Thyroid gland (tissue), 4 donors: ENCODE measurements around the gene AKIRIN1.

Experiments used
- POLR2A ChIP-seq, 2 donors: fragments of 450-650 bp; IDR thresholded peaks; one replicate each; pipeline ENCODE4 v1.6.1; 2017; ENCODE audit warnings: antibody characterized with exemption in 2 of 2, mild to moderate bottlenecking in 2 of 2, moderate library complexity in 1 of 2
- TF ChIP-seq, protein P1 (sequence below), 6 experiments: fragments of 200-600 bp in 3 of 6; fragments of 450-650 bp in 3 of 6; sonication (generic) in 3 of 6; IDR thresholded peaks; one replicate each; pipeline ENCODE4 v1.5.1; 2016 to 2019; ENCODE audit warnings: antibody characterized with exemption in 6 of 6, mild to moderate bottlenecking in 2 of 6, inconsistent platforms in 1 of 6, moderate library complexity in 1 of 6

DNA sequence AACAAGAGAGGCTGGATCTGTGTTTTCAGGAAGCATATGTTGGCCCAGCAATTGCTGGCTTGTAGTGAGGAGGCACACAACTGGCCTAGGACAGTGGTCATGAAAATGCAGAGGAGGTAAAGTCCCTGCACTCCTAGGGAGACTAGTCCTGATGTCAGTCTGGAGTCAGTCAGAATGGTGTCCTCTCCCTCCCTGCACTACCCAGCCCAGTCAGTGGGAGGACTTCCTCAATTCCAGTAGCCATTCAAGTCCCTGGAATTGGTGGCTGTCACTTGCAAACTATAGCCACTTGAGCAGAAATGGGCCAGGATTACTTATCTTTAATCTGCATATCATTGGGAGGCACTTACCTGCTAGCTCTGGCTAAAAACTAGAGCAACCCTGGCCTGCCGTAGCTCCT is 53.7 kb downstream of the AKIRIN1 start:
- TF ChIP-seq, protein P1, sequence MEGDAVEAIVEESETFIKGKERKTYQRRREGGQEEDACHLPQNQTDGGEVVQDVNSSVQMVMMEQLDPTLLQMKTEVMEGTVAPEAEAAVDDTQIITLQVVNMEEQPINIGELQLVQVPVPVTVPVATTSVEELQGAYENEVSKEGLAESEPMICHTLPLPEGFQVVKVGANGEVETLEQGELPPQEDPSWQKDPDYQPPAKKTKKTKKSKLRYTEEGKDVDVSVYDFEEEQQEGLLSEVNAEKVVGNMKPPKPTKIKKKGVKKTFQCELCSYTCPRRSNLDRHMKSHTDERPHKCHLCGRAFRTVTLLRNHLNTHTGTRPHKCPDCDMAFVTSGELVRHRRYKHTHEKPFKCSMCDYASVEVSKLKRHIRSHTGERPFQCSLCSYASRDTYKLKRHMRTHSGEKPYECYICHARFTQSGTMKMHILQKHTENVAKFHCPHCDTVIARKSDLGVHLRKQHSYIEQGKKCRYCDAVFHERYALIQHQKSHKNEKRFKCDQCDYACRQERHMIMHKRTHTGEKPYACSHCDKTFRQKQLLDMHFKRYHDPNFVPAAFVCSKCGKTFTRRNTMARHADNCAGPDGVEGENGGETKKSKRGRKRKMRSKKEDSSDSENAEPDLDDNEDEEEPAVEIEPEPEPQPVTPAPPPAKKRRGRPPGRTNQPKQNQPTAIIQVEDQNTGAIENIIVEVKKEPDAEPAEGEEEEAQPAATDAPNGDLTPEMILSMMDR (IDR thresholded peaks at IDR 0.05): no peak
- TF ChIP-seq POLR2A (IDR thresholded peaks at IDR 0.05): no peak
